ENCODE results near the gene CT45A6.
"Not testable (repeated sequence)": the region's sequence is repeated elsewhere in the genome, so short reads cannot be mapped to it uniquely, and the experiment has no call there.

The CT45A6 gene, protein sequence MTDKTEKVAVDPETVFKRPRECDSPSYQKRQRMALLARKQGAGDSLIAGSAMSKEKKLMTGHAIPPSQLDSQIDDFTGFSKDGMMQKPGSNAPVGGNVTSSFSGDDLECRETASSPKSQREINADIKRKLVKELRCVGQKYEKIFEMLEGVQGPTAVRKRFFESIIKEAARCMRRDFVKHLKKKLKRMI

DNA sequence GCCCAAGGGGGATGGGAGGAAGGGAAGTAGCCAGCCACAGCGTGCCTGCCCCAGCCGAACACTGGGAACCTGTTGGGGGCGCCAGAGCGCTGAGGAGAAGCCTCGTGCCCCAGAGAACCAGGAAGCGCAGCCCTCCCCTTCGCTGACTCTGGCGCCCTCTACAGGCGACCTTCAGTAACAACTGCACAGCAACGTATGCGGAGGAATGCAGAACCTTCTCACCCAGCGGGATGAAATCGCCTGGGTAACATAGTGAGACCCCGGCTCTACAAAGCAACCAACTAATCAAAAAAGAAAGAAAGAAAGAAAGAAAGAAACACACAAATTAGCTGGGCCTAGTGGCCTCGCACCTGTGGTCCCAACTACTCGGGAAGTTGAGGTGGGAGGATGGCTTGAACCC, at the start of gene CT45A6:
CT45A6 (minus strand) TSS at position 101 of the 400 bp plus-strand sequence. CDS start 3,794 bp downstream, outside the sequence.
- not testable (repeated sequence) for DNase-seq (ENCODE audit: low read depth)

DNA sequence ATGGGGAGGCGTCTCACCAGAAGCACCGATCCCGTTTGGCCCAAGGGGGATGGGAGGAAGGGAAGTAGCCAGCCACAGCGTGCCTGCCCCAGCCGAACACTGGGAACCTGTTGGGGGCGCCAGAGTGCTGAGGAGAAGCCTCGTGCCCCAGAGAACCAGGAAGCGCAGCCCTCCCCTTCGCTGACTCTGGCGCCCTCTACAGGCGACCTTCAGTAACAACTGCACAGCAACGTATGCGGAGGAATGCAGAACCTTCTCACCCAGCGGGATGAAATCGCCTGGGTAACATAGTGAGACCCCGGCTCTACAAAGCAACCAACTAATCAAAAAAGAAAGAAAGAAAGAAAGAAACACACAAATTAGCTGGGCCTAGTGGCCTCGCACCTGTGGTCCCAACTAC, 34.6 kb upstream of the CT45A6 start, which contains the start of gene CT45A7:
CT45A7 (minus strand) TSS at position 101 of the 400 bp plus-strand sequence. CDS start 3,747 bp downstream, outside the sequence.
- not testable (repeated sequence) for DNase-seq (ENCODE audit: low read depth)

DNA sequence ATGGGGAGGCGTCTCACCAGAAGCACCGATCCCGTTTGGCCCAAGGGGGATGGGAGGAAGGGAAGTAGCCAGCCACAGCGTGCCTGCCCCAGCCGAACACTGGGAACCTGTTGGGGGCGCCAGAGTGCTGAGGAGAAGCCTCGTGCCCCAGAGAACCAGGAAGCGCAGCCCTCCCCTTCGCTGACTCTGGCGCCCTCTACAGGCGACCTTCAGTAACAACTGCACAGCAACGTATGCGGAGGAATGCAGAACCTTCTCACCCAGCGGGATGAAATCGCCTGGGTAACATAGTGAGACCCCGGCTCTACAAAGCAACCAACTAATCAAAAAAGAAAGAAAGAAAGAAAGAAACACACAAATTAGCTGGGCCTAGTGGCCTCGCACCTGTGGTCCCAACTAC, 17.3 kb upstream of the CT45A6 start, which contains the start of gene CT45A2:
CT45A2 (minus strand) TSS at position 101 of the 400 bp plus-strand sequence. CDS start 3,747 bp downstream, outside the sequence.
- not testable (repeated sequence) for DNase-seq (ENCODE audit: low read depth)

DNA sequence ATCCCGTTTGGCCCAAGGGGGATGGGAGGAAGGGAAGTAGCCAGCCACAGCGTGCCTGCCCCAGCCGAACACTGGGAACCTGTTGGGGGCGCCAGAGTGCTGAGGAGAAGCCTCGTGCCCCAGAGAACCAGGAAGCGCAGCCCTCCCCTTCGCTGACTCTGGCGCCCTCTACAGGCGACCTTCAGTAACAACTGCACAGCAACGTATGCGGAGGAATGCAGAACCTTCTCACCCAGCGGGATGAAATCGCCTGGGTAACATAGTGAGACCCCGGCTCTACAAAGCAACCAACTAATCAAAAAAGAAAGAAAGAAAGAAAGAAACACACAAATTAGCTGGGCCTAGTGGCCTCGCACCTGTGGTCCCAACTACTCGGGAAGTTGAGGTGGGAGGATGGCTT, 17.2 kb downstream of the CT45A6 start, which contains the start of gene CT45A5:
CT45A5 (minus strand) TSS at position 101 of the 400 bp plus-strand sequence. CDS start 3,774 bp downstream, outside the sequence.
- DNase-seq (ENCODE audit: low read depth) = not testable (repeated sequence)

DNA sequence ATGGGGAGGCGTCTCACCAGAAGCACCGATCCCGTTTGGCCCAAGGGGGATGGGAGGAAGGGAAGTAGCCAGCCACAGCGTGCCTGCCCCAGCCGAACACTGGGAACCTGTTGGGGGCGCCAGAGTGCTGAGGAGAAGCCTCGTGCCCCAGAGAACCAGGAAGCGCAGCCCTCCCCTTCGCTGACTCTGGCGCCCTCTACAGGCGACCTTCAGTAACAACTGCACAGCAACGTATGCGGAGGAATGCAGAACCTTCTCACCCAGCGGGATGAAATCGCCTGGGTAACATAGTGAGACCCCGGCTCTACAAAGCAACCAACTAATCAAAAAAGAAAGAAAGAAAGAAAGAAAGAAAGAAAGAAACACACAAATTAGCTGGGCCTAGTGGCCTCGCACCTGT, 34.5 kb downstream of the CT45A6 start, which contains the start of gene CT45A3:
CT45A3 (minus strand) TSS at position 101 of the 400 bp plus-strand sequence. CDS start 3,747 bp downstream, outside the sequence.
- not testable (repeated sequence) for DNase-seq (ENCODE audit: low read depth)

DNA sequence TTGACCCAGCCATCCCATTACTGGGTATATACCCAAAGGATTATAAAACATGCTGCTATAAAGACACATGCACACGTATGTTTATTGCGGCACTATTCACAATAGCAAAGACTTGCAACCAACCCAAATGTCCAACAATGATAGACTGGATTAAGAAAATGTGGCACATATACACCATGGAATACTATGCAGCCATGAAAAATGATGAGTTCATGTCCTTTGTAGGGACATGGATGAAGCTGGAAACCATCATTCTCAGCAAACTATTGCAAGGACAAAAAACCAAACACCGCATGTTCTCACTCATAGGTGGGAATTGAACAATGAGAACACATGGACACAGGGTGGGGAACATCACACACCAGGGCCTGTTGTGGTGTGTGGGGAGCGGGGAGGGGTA, 57.8 kb downstream of the CT45A6 start:
- not testable (repeated sequence) for DNase-seq (ENCODE audit: low read depth)
